Measurements from ENCODE around the gene ARID1B.
"Not testable (repeated sequence)": the region's sequence is repeated elsewhere in the genome, so short reads cannot be mapped to it uniquely, and the experiment has no call there.

ARID1B gene

GRCh38 chr6:156938143-156938542 lies 161.0 kb downstream of the ARID1B start:
- DNase-seq (ENCODE audit: low spot score): no peak

DNA sequence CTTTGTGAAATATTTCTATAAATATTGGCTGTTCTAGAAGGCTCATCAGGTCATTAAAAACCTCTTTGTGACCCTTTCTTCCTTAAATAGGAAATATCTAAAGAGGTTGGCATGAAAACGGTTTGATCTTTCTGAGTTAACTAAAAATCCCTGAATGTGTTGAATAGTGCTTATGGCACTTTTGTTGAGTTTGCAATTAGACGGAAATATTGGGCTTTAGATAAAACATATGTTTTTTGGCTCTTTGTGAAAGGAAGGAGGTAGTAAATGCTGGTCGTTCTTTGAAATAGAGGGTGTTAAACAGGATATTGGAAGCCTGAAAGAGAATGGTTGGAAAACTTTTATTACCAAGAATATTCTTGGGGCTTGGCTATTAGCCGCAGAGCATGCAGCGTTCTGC lies 163.0 kb downstream of the ARID1B start:
- DNase-seq (ENCODE audit: low spot score): no peak

DNA sequence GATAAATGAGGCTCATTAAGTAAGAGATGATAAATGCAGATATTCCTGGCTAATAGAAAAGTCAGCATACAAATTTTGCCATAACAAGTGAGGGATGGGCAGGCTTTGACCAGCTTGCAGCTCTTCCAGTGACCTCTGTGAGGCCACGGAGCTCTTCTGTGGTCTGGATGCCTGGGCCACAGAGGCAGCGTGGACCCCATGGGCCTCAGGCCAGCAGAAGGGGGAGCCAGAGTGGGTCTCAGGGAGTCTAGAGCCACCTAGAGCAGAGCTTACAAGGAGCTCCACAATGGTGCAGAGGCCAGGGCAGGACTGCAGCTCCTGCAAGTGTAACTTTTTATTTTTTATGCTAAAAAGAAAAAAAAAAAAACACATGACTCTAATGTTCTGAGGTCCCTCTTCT lies 165.1 kb downstream of the ARID1B start:
- no peak for DNase-seq (ENCODE audit: low spot score)

- DNase-seq (ENCODE audit: low spot score): no peak
Observed at GRCh38 chr6:156943166-156943565, 166.0 kb downstream of the ARID1B start.

- DNase-seq (ENCODE audit: low spot score): no peak
Observed at GRCh38 chr6:156943816-156944215, 166.6 kb downstream of the ARID1B start.

- no peak for DNase-seq (ENCODE audit: low spot score)
Observed at GRCh38 chr6:156944412-156944811, 167.2 kb downstream of the ARID1B start.

- DNase-seq (ENCODE audit: low spot score): not testable (repeated sequence)
Observed at GRCh38 chr6:156945789-156946172, 168.6 kb downstream of the ARID1B start.

DNA sequence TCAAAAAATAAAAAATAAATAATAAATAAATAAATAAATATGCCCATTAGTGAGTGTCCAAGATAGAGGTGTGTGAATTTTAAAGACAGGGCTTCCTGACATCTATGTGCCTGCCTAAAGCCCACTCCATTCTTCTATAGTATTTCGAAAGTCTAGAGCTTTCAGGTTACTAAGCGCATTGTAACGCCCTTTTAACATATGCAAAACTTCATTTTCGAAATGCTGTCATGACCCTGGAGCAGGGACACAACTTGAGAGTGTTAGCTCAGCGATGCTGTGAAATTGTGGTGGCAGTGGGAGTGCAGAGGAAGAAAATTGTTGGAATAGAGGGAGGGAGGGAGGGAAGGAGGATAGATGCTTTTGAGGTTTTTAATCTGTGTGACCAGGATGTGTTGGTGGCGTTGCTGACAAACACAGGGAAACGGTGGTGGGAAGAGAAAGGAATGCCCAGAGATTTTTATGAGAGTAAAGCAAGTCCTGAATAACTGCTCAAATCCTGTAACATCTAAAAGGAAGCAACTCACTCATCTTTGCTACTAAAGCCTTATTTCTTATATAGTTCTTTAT lies 169.3 kb downstream of the ARID1B start:
- no peak for DNase-seq (ENCODE audit: low spot score)

DNA sequence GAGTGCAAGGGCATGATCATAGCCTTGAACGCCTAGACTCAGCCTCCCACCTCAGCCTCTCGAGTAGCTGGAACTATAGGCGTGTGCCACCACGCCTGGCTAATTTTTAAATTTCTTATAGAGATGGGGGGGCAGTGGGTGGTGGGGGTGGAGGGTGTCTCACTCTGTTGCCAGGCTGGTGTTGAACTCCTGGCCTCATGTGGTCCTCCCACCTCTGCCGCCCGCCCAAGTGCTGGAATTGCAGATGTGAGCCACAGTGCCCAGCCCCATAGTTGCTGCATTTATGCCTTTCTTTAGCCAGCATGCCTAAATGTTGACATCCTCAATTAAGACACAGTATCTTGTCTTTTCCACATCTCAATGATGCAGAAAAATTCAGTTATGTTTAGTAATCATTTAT lies 171.1 kb downstream of the ARID1B start:
- DNase-seq (ENCODE audit: low spot score): no peak

DNA sequence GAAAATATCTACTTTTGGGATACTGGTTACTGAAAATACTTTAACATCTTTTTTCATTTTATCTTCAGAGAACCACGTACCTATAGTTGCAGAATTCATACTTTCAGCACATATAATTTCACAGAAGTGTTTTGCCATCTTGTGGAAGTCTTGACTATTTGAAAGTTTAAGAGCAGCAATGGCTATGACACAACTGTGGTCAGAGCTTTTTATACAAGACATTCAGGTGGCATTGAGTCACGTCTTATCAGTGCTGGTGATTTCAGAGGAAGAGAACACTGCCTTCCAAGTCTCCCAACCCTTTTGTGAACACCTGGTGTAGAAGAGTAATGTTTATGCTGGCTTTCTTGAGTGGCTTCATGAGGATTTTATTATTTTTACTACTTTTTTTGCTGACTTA lies 171.6 kb downstream of the ARID1B start:
- DNase-seq (ENCODE audit: low spot score): no peak

DNA sequence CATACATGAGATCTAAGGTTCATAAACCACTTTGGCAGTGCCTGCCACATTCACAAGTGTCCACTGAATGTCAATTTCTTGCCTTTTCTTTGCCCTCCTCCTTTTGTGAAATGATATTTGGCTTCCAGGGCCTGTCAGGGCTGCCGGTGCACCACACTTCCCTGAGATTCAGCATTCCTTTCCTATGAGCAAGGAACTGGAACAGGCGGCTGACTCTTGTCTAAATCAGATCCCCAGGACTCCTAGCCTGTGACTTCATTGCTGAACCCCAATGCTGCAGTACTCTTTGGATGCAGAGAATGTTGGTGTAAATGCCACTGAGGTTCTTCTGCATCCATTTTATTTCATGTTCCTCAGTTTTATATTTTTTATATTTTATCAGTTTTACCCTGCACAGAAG lies 172.2 kb downstream of the ARID1B start:
- DNase-seq (ENCODE audit: low spot score): no peak

DNA sequence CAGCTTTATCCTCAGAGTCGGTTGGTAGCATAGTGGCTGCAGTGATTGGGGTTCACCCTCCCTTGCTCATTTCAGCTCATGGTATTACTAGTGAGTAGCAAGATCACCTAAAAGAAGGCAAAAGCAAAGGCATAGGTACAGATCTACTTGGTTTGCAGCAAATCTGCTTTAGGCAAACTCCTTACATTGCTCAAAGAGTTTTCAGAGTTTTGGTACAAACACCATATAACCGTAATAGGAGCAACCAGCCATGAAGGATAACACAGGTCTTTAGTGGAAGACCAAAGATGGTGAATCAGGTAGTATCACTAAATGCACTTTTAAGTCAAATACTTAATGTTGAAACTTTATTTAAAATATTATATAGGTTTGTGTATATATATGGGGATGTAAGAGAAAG lies 172.9 kb downstream of the ARID1B start:
- no peak for DNase-seq (ENCODE audit: low spot score)

DNA sequence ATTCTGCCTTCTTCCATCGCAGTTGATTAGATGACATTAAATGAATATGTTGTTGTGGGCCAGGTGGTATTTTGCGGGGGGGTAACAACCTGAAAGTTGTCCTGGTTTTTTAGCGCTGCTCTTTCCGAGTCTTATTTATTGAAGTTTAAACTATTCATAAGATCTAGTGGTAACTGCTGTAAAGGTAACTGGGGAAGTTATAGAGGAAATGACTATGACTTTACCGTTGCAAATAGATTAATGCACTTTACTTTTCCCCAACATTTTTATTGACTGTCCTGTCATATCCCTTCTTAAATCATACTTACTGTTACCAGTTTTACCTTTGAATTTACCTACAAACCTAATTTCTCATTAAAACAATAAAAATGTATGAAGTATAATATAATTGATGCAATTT lies 173.4 kb downstream of the ARID1B start:
- DNase-seq (ENCODE audit: low spot score): no peak

GRCh38 chr6:156952401-156952800 lies 175.2 kb downstream of the ARID1B start:
- DNase-seq (ENCODE audit: low spot score): no peak

- DNase-seq (ENCODE audit: low spot score): no peak
Observed at GRCh38 chr6:156953127-156953478, 175.9 kb downstream of the ARID1B start.

- DNase-seq (ENCODE audit: low spot score): peak; percentile 89
Observed at GRCh38 chr6:156953479-156954146, 176.4 kb downstream of the ARID1B start.

- no peak for DNase-seq (ENCODE audit: low spot score)
Observed at GRCh38 chr6:156954191-156954590, 177.0 kb downstream of the ARID1B start.

- no peak for DNase-seq (ENCODE audit: low spot score)
Observed at GRCh38 chr6:156954816-156955215, 177.6 kb downstream of the ARID1B start.

GRCh38 chr6:156955494-156956183 lies 178.5 kb downstream of the ARID1B start:
- no peak for DNase-seq (ENCODE audit: low spot score)

- DNase-seq (ENCODE audit: low spot score): no peak
Observed at GRCh38 chr6:156956286-156956685, 179.1 kb downstream of the ARID1B start.

DNA sequence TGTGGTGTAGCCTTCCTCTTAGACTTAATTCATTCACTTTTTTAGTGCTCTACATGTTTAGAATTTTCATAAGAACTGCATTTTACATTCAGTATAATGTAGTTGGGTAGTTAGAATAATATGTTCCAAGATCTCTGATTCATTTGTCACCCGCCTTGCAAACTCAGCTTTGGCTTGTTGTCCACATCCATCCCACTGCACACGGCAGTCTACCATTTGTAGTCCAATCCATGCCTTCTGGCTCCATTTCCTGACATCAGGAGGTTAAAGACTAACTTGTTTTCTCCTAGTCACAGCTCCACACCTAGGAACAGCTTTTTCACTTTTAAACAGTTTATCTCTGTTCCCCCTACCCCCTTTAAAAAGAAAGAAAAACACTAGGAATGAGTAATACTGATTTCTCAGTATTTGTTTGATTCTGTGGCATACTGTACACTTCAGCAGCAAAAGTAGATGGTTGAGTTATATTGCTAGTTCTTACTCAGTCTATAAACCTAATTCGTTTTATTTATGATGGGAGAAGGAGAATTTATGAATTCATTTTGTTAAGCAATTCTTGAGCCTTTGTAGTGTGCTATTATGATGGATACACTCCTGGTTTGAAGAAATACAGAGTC lies 180.9 kb downstream of the ARID1B start:
- DNase-seq (ENCODE audit: low spot score): no peak

DNA sequence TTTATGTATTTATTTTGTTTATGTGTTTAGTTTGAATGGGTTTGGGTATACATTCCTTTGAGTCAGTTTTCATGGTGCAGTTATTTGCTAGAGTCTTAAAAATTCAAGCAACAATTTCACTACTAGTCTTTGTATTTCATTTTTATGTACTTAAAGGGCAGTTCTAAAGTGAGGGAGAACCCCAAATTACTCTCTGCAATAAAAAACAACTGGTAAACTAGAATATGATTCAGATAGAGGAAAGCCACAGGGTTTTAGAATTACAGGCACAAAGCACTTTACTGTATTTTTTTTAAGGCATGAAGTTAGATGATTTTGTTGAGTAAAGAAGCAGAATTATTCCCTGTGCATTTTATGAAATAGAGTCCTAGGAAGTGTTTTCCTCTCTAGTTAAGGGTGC lies 183.3 kb downstream of the ARID1B start:
- DNase-seq (ENCODE audit: low spot score): no peak

- no peak for DNase-seq (ENCODE audit: low spot score)
Observed at GRCh38 chr6:156961282-156961892, 184.2 kb downstream of the ARID1B start.
